ENCODE measurements around the gene BMAL1. TPM values are rescaled to one million over a fixed set of nuclear protein-coding genes. Genes with fewer than 3 reads are reported as not detected.
"Not testable (repeated sequence)": the region's sequence is repeated elsewhere in the genome, so short reads cannot be mapped to it uniquely, and the experiment has no call there.

BMAL1 gene
- total and polyA plus RNA-seq, 10 donors = 6.5 to 58.4 (median 36.4) TPM

- no peak for TF ChIP-seq POLR2AphosphoS5 (IDR thresholded peaks at IDR 0.05)
- no peak for TF ChIP-seq POLR2A (IDR thresholded peaks at IDR 0.05)
- TF ChIP-seq, protein P1, sequence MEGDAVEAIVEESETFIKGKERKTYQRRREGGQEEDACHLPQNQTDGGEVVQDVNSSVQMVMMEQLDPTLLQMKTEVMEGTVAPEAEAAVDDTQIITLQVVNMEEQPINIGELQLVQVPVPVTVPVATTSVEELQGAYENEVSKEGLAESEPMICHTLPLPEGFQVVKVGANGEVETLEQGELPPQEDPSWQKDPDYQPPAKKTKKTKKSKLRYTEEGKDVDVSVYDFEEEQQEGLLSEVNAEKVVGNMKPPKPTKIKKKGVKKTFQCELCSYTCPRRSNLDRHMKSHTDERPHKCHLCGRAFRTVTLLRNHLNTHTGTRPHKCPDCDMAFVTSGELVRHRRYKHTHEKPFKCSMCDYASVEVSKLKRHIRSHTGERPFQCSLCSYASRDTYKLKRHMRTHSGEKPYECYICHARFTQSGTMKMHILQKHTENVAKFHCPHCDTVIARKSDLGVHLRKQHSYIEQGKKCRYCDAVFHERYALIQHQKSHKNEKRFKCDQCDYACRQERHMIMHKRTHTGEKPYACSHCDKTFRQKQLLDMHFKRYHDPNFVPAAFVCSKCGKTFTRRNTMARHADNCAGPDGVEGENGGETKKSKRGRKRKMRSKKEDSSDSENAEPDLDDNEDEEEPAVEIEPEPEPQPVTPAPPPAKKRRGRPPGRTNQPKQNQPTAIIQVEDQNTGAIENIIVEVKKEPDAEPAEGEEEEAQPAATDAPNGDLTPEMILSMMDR (IDR thresholded peaks at IDR 0.05 in 8 of 11, conservative IDR thresholded peaks at IDR 0.05 in 3 of 11) = no peak
- WGBS, 5 donors = 37 to 99% (median 98%) methylated on average over 1 of the region's 1 CpG
- intact Hi-C loops (cut with DNase I; ENCODE audit: low total_unique reads) = no loop called here
These were observed 151.7 kb downstream of the BMAL1 start for GRCh38 chr11:13429288-13429687.

DNA sequence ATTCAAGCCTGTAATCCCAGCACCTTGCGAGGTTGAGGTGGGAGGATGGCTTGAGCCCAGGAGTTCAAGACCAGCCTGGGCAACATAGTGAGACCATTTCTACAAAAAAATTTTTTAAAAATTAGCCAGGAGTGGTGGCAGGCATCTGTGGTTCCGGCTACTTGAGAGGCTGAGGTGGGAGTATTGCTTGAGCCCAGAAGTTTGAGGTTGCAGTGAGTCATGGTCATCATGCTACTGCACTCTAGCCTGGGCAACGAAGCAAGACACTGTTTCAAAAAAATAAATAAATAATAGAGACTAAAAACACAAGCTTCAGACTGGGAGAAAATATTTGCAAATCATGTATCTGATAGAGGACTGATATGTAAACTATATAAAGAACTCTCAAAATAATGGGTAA lies 152.2 kb downstream of the BMAL1 start:
- Histone ChIP-seq H3K27ac (no peak overlapping the region), H3K9me3 (peaks cover 3 to 52% (median 43%) of the 10 kb centered on the region in 8 donors), H3K27me3 (replicated peaks in 1 of 7) (no peaks in the 10 kb centered on the region), H3K4me3 (no peak overlapping the region), H3K4me1 (peaks cover 0 to 9% (median 0%) of the 10 kb centered on the region in 6 donors), H3K36me3 (peaks cover 0 to 14% (median 0%) of the 10 kb centered on the region in 6 donors)
- 89 to 96% (median 93%) methylated on average over 3 of the region's 3 CpGs for WGBS, 5 donors
- TF ChIP-seq, protein P1 (IDR thresholded peaks at IDR 0.05 in 8 of 11, conservative IDR thresholded peaks at IDR 0.05 in 3 of 11) = no peak
- TF ChIP-seq POLR2AphosphoS5 (IDR thresholded peaks at IDR 0.05) = no peak
- TF ChIP-seq POLR2A (IDR thresholded peaks at IDR 0.05) = no peak
- DNase-seq = no peak
- intact Hi-C loops (cut with DNase I; ENCODE audit: low total_unique reads) = no loop called here

More at GRCh38 chr11:13429288-13429687, 151.7 kb downstream of the BMAL1 start:
- peaks cover 0 to 4% (median 0%) of the 10 kb centered on the region in 6 donors for H3K4me1 ChIP-seq
- H3K9me3 ChIP-seq = peaks cover 3 to 52% (median 43%) of the 10 kb centered on the region in 8 donors
- no peak overlapping the region for H3K27ac ChIP-seq
- peaks cover 0 to 14% (median 0%) of the 10 kb centered on the region in 6 donors for H3K36me3 ChIP-seq
- DNase-seq = no peak
- no peaks in the 10 kb centered on the region for H3K27me3 ChIP-seq (replicated peaks in 1 of 7)
- H3K4me3 ChIP-seq = no peak overlapping the region

DNA sequence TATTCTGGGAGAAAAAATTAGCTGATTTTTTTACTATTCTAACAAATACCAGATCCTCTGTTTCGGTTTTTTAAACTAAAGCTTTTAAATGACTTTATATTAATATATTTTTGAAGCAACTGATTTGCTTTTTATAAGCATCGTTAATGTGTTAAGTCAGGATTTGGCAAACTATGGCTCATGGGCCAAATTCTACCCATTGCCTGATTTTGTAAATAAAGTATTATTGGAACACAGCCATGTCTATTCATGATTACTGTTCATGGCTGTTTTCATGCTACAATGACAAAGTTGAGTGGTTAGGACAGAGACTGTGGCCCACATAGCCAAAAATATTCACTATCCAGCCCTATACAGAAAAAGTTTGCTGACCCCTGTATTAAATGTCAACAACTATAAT lies 155.8 kb downstream of the BMAL1 start:
- WGBS, 5 donors = 96 to 99% (median 97%) methylated on average over 2 of the region's 2 CpGs
- peaks cover 0 to 9% (median 0%) of the 10 kb centered on the region in 6 donors for H3K36me3 ChIP-seq
- H3K27ac ChIP-seq = no peak overlapping the region
- no peaks in the 10 kb centered on the region for H3K27me3 ChIP-seq (replicated peaks in 1 of 7)
- H3K9me3 ChIP-seq = peaks cover 0 to 20% (median 17%) of the 10 kb centered on the region in 8 donors
- intact Hi-C loops (cut with DNase I; ENCODE audit: low total_unique reads) = no loop called here
- no peak for DNase-seq
- TF ChIP-seq POLR2A (IDR thresholded peaks at IDR 0.05) (no peak), POLR2AphosphoS5 (IDR thresholded peaks at IDR 0.05) (no peak)
- TF ChIP-seq, protein P1 (IDR thresholded peaks at IDR 0.05 in 8 of 11, conservative IDR thresholded peaks at IDR 0.05 in 3 of 11) = no peak
- peaks cover 0 to 21% (median 0%) of the 10 kb centered on the region in 6 donors for H3K4me1 ChIP-seq
- H3K4me3 ChIP-seq = no peak overlapping the region

GRCh38 chr11:13434247-13435205 lies 156.9 kb downstream of the BMAL1 start:
- Histone ChIP-seq H3K9me3 (peaks cover 0 to 9% (median 6%) of the 10 kb centered on the region in 8 donors), H3K4me3 (no peak overlapping the region), H3K27me3 (replicated peaks in 1 of 7) (no peaks in the 10 kb centered on the region), H3K27ac (no peak overlapping the region), H3K36me3 (no peaks in the 10 kb centered on the region), H3K4me1 (peaks cover 0 to 21% (median under 1%) of the 10 kb centered on the region in 6 donors)
- TF ChIP-seq, protein P1 (IDR thresholded peaks at IDR 0.05 in 8 of 11, conservative IDR thresholded peaks at IDR 0.05 in 3 of 11) = no peak
- no peak for TF ChIP-seq POLR2A (IDR thresholded peaks at IDR 0.05)
- no peak for TF ChIP-seq POLR2AphosphoS5 (IDR thresholded peaks at IDR 0.05)
- 91 to 98% (median 95%) methylated on average over 6 of the region's 6 CpGs for WGBS, 5 donors
- DNase-seq = no peak
- intact Hi-C loops (cut with DNase I; ENCODE audit: low total_unique reads) = no loop called here

DNA sequence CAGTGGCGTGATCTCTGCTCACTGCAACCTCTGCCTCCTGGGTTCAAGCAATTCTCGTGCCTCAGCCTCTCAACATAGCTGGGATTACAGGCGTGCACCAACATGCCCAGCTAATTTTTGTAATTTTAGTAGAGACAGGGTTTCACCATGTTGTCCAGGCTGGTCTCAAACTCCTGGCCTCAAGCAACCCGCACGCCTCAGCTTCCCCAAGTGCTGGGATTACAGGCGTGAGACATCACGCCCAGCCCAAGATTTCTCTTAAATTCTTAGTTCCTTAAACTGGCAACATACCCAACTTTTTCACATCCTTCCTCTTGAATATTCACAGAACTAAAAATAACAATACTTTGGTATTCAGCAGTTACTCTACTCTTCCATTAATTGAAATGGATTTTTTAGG lies 159.2 kb downstream of the BMAL1 start:
- H3K27ac ChIP-seq; DNase-seq; H3K27me3 ChIP-seq (replicated peaks in 1 of 7); H3K36me3 ChIP-seq; intact Hi-C loops (cut with DNase I; ENCODE audit: low total_unique reads); H3K4me3 ChIP-seq; H3K9me3 ChIP-seq: not testable (repeated sequence)
- peaks cover 0 to 36% (median 3%) of the 10 kb centered on the region in 6 donors for H3K4me1 ChIP-seq
- WGBS, 5 donors = 75 to 93% (median 90%) methylated on average over 7 of the region's 7 CpGs
